ELF-1 (cell line): ENCODE measurements around the gene C5orf46.
"Not testable (repeated sequence)": the region's sequence is repeated elsewhere in the genome, so short reads cannot be mapped to it uniquely, and the experiment has no call there.

Experiments used
- DNase-seq: peaks from one replicate; pipeline ENCODE4 v3.0.0-alpha.2; 2016; ENCODE audit warnings: low read depth, low spot score

Gene C5orf46

DNA sequence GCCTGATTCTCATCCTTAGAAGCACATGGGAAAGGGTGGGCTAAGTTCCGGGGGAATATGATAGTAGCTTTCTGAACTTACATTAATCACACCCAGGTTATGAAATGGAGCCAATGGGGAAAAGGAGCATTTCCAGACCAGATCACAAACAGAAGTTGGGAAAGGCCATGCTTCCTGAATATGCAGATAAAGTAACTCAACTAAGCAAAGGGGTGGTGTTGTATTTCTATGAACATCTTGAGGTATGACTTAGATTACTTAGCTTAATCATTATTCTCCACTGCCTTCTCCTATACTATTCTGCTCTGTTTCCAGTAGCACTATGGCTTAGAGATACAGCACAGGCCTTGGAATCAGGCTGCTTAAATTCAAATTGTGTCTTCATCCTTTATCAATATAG lies 10.5 kb downstream of the C5orf46 start:
- DNase-seq, result no peak

DNA sequence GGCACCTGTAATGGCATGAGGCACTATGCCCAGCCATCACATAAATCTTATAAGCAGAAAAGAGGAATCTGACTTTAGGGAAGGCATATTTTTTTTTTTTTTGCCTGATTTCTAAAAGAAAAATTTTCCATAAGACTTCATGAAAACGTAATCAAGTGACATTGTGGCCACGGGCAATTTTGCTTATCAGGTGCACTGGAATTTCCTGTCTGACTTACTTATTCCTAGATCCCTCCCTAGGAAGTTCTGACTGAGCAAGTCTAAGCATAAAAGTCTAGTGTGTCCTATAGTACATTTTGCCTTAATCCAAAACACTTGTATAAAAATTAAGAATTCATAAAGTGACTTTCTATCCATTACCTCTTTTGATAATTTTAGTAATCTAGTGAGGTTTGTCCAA lies 12.5 kb downstream of the C5orf46 start:
- DNase-seq, result no peak

DNA sequence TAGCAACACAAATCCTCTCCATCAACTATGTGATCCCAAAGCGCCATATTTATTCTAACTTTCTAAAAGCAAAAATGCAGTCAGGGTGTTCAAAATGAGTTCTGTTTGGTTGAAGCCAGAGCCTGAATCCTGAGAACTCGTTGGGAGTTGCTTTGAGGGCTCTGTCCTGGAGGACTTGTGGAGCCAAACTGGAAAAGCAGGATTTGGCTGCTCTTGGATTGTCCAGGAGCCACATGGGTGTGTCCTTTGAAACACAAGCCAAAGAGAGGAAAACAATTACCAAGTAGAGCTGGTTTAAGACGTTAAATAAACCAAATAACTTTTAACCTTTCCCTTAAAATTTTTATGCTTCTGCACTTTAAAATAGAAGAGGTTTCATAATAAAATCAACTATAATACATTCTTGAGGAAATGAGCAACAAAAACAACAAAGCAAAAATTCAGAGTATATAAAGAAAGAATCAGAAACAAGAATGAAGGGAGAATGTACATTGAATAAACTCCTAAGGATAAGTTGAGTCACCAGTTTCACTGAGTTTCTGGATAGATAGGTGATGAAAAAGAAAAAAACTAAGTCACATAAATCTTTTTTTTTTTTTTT lies 13.5 kb downstream of the C5orf46 start:
- DNase-seq, result peak; percentile 85

DNA sequence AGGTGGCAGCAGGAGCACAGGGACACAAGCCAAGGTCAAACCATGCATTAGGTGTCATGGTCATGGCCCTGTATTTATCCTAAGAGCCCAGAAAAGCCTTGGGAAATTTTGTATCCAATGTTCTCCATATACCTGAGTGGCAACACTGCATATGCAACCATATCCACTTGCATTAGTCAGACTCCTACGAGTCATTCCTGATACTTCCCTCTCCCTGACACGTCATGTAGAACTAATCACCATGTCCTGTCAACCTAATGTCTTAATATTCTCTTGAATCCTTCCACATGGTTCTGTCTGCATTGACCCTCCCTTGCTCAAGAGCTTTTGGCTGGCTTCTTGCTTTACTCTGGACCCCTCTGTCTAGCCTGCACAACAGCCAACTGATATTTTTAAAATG lies 18.4 kb downstream of the C5orf46 start:
- no peak for DNase-seq

DNA sequence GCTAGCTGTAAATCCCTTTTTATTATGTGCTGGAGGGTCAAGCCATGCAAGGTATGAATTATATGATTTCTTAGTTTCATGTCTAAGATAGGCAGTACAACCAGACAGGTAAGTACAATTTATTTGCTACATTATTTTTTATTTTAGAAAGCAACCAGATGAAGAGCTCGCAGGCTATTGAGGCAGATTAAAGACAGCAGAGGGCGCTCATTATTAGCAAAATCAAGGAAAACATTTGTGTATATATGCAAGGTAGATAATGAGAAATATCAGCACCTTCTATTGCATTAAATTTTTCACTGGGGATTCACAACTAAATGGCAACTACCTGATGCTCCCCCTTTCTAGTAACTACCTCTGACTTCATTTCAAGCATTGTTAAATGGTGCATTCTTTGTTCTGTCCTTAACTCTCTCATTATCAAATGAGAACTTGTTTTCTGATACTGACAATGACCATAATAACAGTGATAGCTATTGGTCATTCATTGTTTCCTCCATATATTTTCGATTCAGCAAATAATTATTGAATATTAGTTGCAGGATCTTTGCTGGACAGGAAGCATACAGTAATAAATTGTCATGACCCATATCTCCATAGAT lies 19.2 kb downstream of the C5orf46 start:
- no peak for DNase-seq

DNA sequence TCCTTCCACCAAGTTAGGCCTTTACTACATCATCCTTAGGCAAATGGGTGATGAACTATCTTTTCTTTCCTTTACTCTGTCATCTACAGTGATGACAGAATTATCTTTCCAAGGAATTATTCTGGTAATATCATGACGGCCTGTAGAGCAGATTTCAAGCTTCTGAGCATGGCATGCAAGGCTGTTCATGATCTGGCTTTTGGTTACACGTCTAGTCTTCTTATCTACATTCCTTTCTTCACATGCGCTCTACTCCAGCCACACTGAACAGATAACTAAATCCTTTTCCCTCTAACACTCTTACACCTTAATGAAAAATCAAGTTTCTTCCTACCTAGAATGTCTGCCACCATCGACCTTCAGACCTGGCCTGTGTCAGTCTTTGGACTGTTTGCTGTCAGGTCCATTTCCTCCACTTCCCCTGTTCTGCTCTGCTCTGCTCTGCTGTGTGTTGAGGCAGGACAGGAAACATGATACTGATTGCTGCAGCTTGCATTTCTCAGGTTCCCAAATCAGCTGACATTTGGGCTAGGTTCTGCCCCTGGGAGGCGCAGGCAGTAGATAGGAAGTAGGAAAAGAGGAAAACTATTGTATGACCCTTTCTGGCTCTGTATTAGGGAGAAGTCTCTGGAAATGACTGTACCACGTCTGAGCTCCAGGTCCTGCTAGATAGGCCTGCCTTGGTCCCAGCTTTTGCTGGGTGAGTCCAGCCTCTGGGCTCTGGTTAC lies 23.6 kb downstream of the C5orf46 start:
- DNase-seq, result peak; percentile 69

DNA sequence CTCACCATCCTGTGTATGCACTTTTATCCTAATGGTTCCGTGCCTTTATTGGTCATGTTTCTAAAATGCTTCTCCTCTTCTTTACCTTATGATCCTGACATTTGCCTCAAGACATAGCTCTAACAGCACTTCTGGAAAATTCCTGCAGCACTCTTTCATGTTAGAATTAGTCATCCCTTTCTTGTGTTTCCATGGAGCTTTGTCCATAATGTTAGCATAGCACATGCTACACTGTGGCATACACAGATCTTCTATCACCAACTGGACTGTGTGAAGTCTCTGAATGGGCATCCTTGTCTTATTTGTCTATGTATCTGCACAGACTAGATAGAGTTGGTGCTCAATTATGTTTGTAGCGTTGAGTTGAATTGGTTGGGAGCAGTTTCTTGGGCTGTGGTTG lies 25.9 kb downstream of the C5orf46 start:
- DNase-seq, result no peak

DNA sequence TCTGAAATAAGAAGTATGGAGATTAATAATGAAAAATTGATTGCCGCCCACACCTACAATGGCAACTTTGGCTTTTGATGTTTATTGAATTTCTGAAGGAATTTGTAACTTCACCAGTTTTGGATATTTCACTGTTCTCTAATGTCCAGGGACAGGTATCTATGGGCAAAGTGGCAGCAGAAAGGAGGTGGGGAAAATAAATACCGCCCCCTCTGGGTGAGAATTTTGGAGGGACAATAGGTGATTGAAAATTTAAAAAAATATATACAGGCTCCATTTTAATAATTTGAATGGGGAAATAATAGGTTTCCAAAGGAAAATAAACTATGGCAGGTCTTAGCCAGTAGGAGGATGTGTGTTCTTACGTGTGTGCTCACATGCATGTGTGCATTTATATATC lies 26.6 kb downstream of the C5orf46 start:
- no peak for DNase-seq

DNA sequence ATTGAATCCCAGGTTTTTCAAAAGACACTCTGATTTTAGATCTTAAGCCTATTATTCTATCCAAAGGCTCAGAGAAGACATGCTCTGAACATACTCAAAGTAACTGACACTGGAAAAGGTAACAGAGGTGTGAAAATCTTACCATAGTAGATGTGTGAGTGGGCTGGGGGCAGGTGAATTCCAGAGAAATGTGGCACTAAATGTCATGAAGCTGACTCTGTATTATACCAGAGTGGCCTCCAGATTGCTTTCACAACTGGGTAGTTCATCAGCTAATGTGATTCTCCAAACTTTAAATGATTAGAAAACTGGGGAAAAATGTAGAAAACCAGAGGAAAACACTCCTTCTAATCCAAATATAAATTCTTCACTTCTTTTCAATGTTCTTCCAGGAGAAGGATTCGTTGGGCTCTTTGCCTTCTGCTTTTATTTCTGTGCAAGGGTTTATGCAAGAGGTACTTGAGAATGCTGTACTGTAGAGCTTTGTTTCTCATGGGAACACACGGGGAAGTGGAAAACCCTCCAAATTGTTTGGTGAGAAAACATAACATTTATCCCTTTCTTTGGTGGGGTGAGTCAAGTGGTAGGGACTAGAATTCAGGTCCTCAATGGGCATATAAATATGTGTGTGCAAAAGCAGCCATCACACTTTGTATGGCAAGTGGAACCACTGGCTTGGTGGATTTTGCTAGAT lies 28.1 kb downstream of the C5orf46 start, which contains the start of gene SCGB3A2:
Gene SCGB3A2, plus strand, starts transcription at position 646 of the 694 bp plus-strand sequence. CDS start 93 bp downstream, outside the sequence.
- DNase-seq, result no peak

DNA sequence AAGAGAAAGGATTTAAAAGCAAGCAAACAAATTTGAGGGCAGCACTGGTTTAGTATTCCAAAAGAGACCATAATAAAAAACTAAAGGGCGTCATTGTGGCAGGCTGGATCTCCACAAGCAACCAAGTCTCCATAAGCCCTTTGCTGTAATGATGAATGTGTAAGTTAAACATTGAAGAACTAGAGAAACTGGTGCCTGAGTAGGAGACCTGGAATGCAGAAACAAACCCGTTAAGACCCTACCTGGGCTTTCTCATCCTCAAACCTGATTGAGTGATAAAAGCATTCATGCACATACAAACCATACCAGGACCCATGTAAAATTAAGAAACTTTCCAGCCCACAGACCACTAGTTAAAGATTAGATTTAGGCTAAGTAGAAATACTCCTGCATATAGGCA lies 29.7 kb downstream of the C5orf46 start:
- no peak for DNase-seq

DNA sequence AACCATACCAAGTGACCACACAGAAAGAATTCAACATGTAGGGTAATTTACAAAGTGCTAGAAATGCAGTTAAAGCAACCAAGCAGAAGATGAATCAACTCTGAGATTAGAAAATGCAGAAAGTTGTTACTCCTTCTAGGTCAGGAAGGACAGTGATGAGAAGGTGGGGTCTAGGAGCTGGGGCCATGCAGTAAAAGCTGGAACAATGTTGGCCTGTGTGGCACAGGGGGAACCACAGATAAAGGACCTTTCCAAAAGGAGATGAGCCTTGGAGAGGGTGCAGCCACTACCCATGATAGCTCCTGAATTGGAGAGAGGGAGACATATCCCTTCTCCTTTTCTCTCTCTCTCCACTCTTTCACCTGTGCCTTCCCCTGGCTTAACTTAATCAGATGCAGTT lies 30.2 kb downstream of the C5orf46 start:
- DNase-seq, result no peak

DNA sequence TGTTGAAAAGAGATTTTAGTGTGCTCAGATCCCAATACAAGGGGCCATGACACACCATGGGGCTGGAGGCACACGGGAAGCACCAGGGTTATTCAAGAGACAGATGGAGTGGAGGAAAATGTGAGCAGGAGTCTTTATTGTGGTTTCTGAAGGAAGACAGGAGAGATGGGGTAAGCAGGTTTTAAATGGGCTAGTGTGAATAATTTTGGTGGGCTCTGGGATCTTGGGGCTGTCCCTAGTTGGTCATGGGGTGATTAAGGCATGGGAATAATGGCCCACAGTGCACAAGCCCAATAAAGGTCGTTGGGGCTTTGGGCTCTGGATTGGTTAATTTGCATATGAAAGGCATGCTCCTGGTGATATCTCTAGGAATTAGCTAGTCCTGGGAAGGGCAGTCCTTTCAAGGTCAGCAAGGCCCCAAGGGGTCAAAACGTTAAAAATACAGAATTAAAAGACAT lies 31.4 kb downstream of the C5orf46 start:
- DNase-seq, result peak; percentile 88

DNA sequence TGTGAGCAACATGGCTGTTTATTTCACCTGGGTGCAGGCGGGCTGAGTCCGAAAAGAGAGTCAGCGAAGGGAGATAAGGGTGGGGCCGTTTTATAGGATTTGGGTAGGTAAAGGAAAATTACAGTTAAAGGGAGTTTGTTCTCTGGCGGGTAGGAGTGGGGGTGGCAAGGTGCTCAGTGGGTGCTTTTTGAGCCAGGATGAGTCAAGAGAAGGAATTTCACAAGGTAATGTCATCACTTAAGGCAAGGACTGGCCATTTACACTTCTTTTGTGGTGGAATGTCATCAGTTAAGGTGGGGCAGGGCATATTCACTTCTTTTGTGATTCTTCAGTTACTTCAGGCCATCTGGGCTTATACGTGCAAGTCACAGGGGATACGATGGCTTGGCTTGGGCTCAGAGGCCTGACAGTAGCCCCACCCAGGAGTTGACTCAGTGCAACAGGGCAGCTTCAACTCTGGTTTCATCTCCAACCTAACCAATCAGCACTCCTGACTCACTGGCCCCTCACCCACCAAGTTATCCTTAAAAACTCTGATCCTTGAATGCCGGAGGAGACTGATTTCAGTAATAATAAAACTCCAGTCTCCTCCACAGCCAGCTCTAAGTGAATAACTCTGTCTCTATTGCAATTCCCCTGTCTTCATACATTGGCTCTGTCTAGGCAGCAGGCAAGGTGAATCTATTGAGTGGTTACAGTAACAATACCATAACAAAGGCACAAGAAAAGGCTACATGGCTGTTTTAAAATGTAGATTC lies 32.0 kb downstream of the C5orf46 start:
- DNase-seq, result peak; percentile 91

DNA sequence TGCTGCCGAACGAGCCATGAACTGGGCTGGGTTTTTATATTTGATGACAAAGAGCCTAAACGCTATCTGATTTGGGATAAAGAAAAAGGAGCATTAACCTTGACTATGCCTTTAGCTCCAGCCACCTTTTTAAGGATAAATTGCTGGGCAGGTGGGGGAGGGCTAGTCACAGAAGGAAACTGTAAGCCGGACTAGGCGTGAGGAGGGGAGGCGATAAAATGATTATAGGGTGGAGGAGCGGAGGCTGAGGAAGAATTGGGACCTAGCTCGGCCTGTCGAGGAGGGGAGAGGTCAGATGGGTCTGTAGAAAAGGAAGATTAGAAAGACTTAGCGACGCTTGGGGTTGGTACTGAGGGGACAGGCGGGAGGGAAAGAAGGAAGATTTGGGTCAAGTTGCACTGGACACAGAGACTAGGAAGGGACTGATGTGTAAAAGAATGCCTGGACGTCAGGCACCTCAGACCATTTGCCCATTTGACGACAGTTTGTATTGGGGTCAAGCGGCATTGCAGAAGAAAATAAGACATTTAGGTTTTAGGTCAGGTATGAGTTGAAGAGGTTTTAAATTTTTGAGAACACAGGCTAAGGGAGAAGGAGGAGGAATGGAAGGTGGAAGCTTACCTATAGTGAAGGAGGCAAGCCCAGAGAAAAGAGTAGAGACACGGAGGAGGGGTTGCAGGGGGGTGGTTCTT lies 33.4 kb downstream of the C5orf46 start:
- DNase-seq, result not testable (repeated sequence)

DNA sequence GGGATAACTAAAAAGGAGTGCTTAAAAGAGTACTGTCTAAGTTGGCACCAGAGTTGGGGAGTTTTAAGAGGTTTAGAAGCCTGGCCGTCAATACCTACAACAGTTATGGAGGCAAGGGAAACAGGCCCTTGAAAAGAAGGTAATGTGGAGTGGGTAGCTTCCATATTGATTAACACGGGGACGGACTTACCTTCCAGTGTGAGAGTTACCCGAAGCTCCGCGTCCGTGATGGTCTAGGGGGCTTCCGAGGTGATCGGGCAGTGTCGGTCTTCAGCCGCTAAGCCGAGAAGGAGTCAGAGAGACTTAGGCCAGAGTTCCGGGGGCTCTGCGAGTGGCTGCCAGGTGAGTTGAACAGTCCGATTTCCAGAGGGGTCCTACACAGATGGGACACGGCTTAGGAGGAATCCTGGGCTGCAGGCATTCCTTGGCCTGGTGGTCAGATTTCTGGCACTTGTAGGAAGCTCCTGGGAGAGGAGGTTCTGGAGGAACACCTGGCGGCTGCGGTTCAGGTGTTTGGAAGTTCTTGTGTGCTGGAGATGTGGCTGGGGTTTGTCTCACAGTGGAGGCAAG lies 34.3 kb downstream of the C5orf46 start:
- not testable (repeated sequence) for DNase-seq

DNA sequence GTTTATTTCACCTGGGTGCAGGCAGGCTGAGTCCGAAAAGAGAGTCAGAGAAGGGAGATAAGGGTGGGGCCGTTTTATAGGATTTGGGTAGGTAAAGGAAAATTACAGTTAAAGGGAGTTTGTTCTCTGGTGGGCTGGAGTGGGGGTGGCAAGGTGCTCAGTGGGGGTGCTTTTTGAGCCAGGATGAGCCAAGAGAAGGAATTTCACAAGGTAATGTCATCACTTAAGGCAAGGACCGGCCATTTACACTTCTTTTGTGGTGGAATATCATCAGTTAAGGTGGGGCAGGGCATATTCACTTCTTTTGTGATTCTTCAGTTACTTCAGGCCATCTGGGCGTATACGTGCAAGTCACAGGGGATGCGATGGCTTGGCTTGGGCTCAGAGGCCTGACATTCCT lies 36.4 kb downstream of the C5orf46 start:
- DNase-seq, result not testable (repeated sequence)

DNA sequence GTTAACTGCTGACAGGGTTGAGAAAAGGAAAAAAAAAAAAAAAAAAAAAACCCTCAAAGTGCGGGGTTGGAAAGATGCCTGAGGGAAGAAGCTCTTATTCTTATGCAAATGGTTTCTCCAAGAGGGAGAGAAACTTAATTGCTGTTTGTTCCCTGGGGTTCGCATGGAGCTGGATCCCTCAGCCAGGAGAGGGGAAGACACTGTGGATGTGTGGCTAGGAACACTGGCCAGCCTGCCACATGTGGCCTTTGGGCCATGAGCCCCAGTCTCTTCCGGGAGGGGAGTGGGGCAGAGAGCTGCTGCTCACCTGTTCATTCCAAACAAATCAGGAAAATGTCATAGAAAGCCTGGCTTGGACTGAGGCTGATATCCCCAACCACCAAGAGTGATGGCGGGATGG lies 37.2 kb downstream of the C5orf46 start:
- DNase-seq, result peak; percentile 94

DNA sequence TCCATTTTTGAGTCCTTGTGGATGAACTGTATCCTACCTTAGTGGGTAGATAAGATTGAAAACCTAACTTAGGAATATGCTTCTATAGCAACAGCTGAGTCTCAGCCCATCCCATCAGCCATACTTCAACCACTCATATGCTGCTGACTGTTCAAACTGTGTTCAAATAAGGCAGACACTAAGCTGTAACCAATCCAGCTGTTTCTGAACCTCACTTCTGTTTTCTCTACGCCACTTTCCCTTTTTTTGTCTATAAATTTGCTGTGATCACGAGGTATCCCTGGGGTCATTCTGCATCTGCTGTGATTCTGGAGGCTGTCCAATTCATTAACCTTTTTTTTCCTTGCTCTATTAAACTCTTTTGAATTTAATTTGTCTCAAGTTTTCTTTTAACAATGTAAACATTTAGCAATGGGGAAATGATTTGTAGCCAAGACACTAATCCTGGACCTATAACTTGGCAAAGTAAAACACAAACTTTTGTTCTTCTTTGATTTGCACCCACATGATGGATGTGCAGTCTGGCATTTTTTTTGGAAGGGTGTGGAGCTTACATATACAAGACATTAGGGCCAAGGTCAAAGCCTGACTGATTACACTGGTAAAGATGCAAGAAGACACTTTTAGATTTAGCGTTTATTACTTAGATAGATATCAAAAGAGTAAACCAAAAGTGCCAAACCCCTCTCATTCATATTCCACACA lies 42.7 kb downstream of the C5orf46 start:
- DNase-seq, result no peak

DNA sequence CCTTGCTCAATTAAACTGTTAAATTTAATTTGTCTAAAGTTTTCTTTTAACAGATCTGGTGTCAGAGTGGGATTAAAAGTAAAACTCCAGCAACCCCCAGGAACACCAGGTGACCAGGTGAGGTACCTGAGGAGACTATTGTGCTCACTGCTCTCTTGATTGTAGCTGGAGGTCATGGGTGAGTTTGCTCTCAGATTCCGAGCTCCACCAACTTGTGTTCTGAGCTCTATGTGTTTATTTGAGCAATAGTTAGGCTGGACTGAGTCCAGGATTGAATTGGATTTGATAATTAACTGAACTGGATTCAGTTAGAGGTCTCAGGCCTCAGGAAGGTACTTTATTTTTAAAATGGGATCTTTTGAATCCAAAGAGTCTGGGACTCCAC lies 45.7 kb downstream of the C5orf46 start:
- no peak for DNase-seq
